ENCODE results near the gene G0S2.

- TF ChIP-seq HNF4G (IDR thresholded peaks at IDR 0.05) (no peak), GABPA (IDR thresholded peaks at IDR 0.05 in 1 of 2, conservative IDR thresholded peaks at IDR 0.05 in 1 of 2) (no peak), CTCF (IDR thresholded peaks at IDR 0.05; ENCODE audit: low read depth, low read length, missing input control) (no peak), REST (IDR thresholded peaks at IDR 0.05) (no peak), MAX (IDR thresholded peaks at IDR 0.05) (no peak), ZBTB33 (IDR thresholded peaks at IDR 0.05) (no peak), EGR1 (IDR thresholded peaks at IDR 0.05; ENCODE audit: low read depth in 2 of 2) (no peak), TAF1 (conservative IDR thresholded peaks at IDR 0.05) (no peak), YY1 (IDR thresholded peaks at IDR 0.05) (no peak), RAD21 (IDR thresholded peaks at IDR 0.05) (no peak), FOXA2 (IDR thresholded peaks at IDR 0.05) (no peak)
Measured at GRCh38 chr1:209702832-209703231, 27.6 kb downstream of the G0S2 start.
